GM12891 (cell line): ENCODE data around the gene CD81.

Source experiments
- POLR2A ChIP-seq: IDR thresholded peaks from 2 replicates; pipeline ENCODE4 v1.6.1; 2011; ENCODE audit warnings: low read depth, low read length, control low read depth
- POLR2AphosphoS5 ChIP-seq: IDR thresholded peaks from 2 replicates; pipeline ENCODE4 v1.6.1; 2011; ENCODE audit warnings: low read depth, low read length, control low read depth
- POU2F2 ChIP-seq: IDR thresholded peaks from 2 replicates; pipeline ENCODE4 v1.6.1; 2011; ENCODE audit warnings: low read depth, mild to moderate bottlenecking, control low read depth, low read length, moderate library complexity

DNA sequence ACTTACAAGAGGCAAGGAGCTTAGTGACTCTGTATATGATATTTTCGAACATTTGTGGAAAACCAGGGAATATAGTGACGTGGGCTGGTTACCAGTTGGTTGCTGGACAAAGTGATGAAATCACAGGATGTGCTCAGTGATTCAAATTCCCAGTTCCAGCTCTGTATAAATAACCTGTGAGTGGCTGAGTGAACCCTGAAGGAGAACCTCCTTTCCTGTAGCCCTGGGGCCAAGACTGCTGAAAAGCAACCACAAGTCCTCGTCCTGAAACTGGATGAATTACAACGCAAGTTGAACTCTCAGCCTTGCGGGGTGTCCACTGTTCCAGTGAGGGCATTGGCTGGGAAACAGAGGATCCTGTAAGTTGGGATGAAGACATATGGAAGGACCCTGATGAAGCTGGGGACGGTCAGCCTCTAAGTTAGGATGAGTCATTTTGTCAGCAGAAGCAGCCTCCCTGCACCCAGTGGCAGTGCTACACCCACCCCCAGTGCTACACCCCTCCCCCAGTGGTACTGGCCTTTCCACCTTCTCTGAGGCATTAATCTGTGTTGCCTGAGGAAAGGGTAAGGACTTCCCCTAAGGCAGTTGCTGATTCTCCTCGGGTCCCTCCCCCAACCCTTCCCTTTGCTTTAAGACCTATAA lies 22.0 kb upstream of the CD81 start:
- TF ChIP-seq POLR2AphosphoS5 = no peak
- no peak for TF ChIP-seq POLR2A
- TF ChIP-seq POU2F2 = no peak
